Nephron (organoid): ENCODE measurements around the gene STXBP5L.
"Not testable (repeated sequence)": the region's sequence is repeated elsewhere in the genome, so short reads cannot be mapped to it uniquely, and the experiment has no call there.

ENCODE experiments used
- H3K27ac Mint-ChIP-seq, 3 experiments: 2 replicates each; pipeline ENCODE4 v1.8.0; 2020; ENCODE audit warnings: mixed read lengths in 3 of 3, mild to moderate bottlenecking in 2 of 3, moderate library complexity in 1 of 3
- H3K27me3 Mint-ChIP-seq: 2 replicates; pipeline ENCODE4 v1.8.0; 2021; ENCODE audit warnings: low read depth, mild to moderate bottlenecking, moderate library complexity, mixed read lengths
- H3K36me3 Mint-ChIP-seq: 2 replicates; pipeline ENCODE4 v1.8.0; 2020; ENCODE audit warnings: low read depth, mixed read lengths
- H3K4me1 Mint-ChIP-seq: 2 replicates; pipeline ENCODE4 v1.8.0; 2020; ENCODE audit warnings: mixed read lengths
- H3K4me3 Mint-ChIP-seq, 3 experiments: 2 replicates each; pipeline ENCODE4 v1.8.0; 2020; ENCODE audit warnings: mild to moderate bottlenecking in 3 of 3, mixed read lengths in 3 of 3, moderate library complexity in 2 of 3
- H3K9me3 Mint-ChIP-seq: 2 replicates; pipeline ENCODE4 v1.8.0; 2020; ENCODE audit warnings: mixed read lengths
- CTCF ChIP-seq, 3 experiments: fragments of 200-600 bp; sonication (generic); IDR thresholded peaks; one replicate each; pipeline ENCODE4 v1.5.0; 2021; ENCODE audit warnings: antibody characterized with exemption in 3 of 3; ENCODE audit not compliant: unreplicated experiment in 3 of 3

The STXBP5L gene

GRCh38 chr3:121155028-121155427 lies 247.0 kb downstream of the STXBP5L start:
- no peaks in the 10 kb centered on the region for H3K9me3 Mint-ChIP-seq
- no peak overlapping the region for H3K4me3 Mint-ChIP-seq
- H3K27ac Mint-ChIP-seq: no peak overlapping the region
- no peak for TF ChIP-seq CTCF (IDR thresholded peaks at IDR 0.05; ENCODE audit: unreplicated experiment in 3 of 3)
- no peaks in the 10 kb centered on the region for H3K27me3 Mint-ChIP-seq
- no peaks in the 10 kb centered on the region for H3K4me1 Mint-ChIP-seq
- H3K36me3 Mint-ChIP-seq: no peaks in the 10 kb centered on the region

- H3K9me3 Mint-ChIP-seq: peaks cover 11% of the 10 kb centered on the region
These were observed 257.4 kb downstream of the STXBP5L start for GRCh38 chr3:121165397-121165837.

GRCh38 chr3:121167374-121168139 lies 259.6 kb downstream of the STXBP5L start:
- TF ChIP-seq CTCF (IDR thresholded peaks at IDR 0.05; ENCODE audit: unreplicated experiment in 3 of 3): no peak
- peaks cover 18% of the 10 kb centered on the region for H3K9me3 Mint-ChIP-seq
- H3K4me1 Mint-ChIP-seq: no peaks in the 10 kb centered on the region

More at GRCh38 chr3:121165397-121165837, 257.4 kb downstream of the STXBP5L start:
- Mint-ChIP-seq H3K27ac (no peak overlapping the region), H3K4me1 (no peaks in the 10 kb centered on the region), H3K36me3 (no peaks in the 10 kb centered on the region), H3K27me3 (no peaks in the 10 kb centered on the region), H3K4me3 (no peak overlapping the region)
- no peak for TF ChIP-seq CTCF (IDR thresholded peaks at IDR 0.05; ENCODE audit: unreplicated experiment in 3 of 3)

GRCh38 chr3:121175083-121175482 lies 267.1 kb downstream of the STXBP5L start:
- Mint-ChIP-seq H3K4me3 (no peak overlapping the region), H3K4me1 (no peaks in the 10 kb centered on the region), H3K27ac (no peak overlapping the region), H3K9me3 (peaks cover 25% of the 10 kb centered on the region), H3K27me3 (no peaks in the 10 kb centered on the region), H3K36me3 (no peaks in the 10 kb centered on the region)
- no peak for TF ChIP-seq CTCF (IDR thresholded peaks at IDR 0.05; ENCODE audit: unreplicated experiment in 3 of 3)

More at GRCh38 chr3:121167374-121168139, 259.6 kb downstream of the STXBP5L start:
- Mint-ChIP-seq H3K27ac (no peak overlapping the region), H3K27me3 (no peaks in the 10 kb centered on the region), H3K4me3 (no peak overlapping the region), H3K36me3 (no peaks in the 10 kb centered on the region)

- not testable (repeated sequence) for H3K27me3 Mint-ChIP-seq, H3K4me3 Mint-ChIP-seq
These were observed 282.6 kb downstream of the STXBP5L start for GRCh38 chr3:121190626-121191025.

GRCh38 chr3:121202573-121202972 lies 294.6 kb downstream of the STXBP5L start:
- no peaks in the 10 kb centered on the region for H3K36me3 Mint-ChIP-seq
- TF ChIP-seq CTCF (IDR thresholded peaks at IDR 0.05; ENCODE audit: unreplicated experiment in 3 of 3): no peak
- H3K27me3 Mint-ChIP-seq: no peaks in the 10 kb centered on the region
- no peaks in the 10 kb centered on the region for H3K4me1 Mint-ChIP-seq
- H3K27ac Mint-ChIP-seq: no peak overlapping the region
- H3K9me3 Mint-ChIP-seq: peaks cover 5% of the 10 kb centered on the region
- H3K4me3 Mint-ChIP-seq: no peak overlapping the region

More at GRCh38 chr3:121190626-121191025, 282.6 kb downstream of the STXBP5L start:
- not testable (repeated sequence) for H3K36me3 Mint-ChIP-seq, H3K4me1 Mint-ChIP-seq, H3K27ac Mint-ChIP-seq
- H3K9me3 Mint-ChIP-seq: peaks cover 40% of the 10 kb centered on the region
